Liver (tissue), 9 donors: Measurements from ENCODE around the gene SMKR1. TPM values are rescaled to one million over a fixed set of nuclear protein-coding genes. Genes with fewer than 3 reads are reported as not detected.

Source experiments
- DNase-seq: peaks from one replicate; pipeline ENCODE4 v3.0.0-alpha.2; 2017; ENCODE audit warnings: low spot score
- H3K27ac ChIP-seq, 2 donors: one replicate each; pipeline ENCODE4 v1.7.0; 2013; ENCODE audit warnings: inconsistent platforms in 2 of 2, low read length in 2 of 2, control low read depth in 1 of 2, low read depth in 1 of 2, mild to moderate bottlenecking in 1 of 2
- H3K27me3 ChIP-seq, 4 donors: one replicate each; pipeline versions ENCODE4 v1.6.1 to v1.7.0; 2013; ENCODE audit warnings: low read length in 3 of 4, inconsistent platforms in 1 of 4, mild to moderate bottlenecking in 1 of 4, moderate library complexity in 1 of 4; ENCODE audit not compliant: control insufficient read depth in 4 of 4, insufficient read depth in 4 of 4
- H3K36me3 ChIP-seq, 4 donors: one replicate each; pipeline versions ENCODE4 v1.6.1 to v1.7.0; 2013; ENCODE audit warnings: low read length in 3 of 4, mild to moderate bottlenecking in 3 of 4, low read depth in 1 of 4, moderate library complexity in 1 of 4; ENCODE audit not compliant: control insufficient read depth in 4 of 4, insufficient read depth in 3 of 4
- H3K4me1 ChIP-seq, 4 donors: one replicate each; pipeline versions ENCODE4 v1.6.1 to v1.7.0; 2013; ENCODE audit warnings: low read length in 3 of 4, mild to moderate bottlenecking in 3 of 4, moderate library complexity in 1 of 4; ENCODE audit not compliant: control insufficient read depth in 4 of 4, insufficient read depth in 4 of 4
- H3K4me3 ChIP-seq, 3 donors: one replicate each; pipeline versions ENCODE4 v1.6.1 to v1.7.0; 2013; ENCODE audit warnings: low read length in 3 of 3, control low read depth in 1 of 3, low read depth in 1 of 3, mild to moderate bottlenecking in 1 of 3
- H3K9ac ChIP-seq, 2 donors: one replicate each; pipeline ENCODE4 v1.7.0; 2013; ENCODE audit warnings: low read length in 2 of 2, mild to moderate bottlenecking in 2 of 2, moderate library complexity in 2 of 2, control low read depth in 1 of 2, low read depth in 1 of 2
- H3K9me3 ChIP-seq, 4 donors: one replicate each; pipeline versions ENCODE4 v1.6.1 to v1.7.0; 2013; ENCODE audit warnings: low read length in 3 of 4; ENCODE audit not compliant: control insufficient read depth in 4 of 4
- EGR1 ChIP-seq, 2 donors: IDR thresholded peaks; 2 replicates each; pipeline ENCODE4 v1.6.1; 2016 to 2018; ENCODE audit warnings: antibody characterized with exemption in 2 of 2, low read depth in 2 of 2
- FOXA1 ChIP-seq: IDR thresholded peaks from 2 replicates; pipeline ENCODE4 v1.6.1; 2016; ENCODE audit warnings: antibody characterized with exemption
- FOXA2 ChIP-seq: IDR thresholded peaks from 2 replicates; pipeline ENCODE4 v1.6.1; 2016; ENCODE audit warnings: antibody characterized with exemption
- GABPA ChIP-seq, 2 donors: IDR thresholded peaks in 1 of 2; conservative IDR thresholded peaks in 1 of 2; 2 replicates each; pipeline ENCODE4 v1.6.1; 2016; ENCODE audit warnings: antibody characterized with exemption in 2 of 2, mild to moderate bottlenecking in 1 of 2, moderate library complexity in 1 of 2
- HNF4A ChIP-seq, 2 donors: conservative IDR thresholded peaks; 2 replicates each; pipeline ENCODE4 v1.6.1; 2016; ENCODE audit warnings: antibody characterized with exemption in 2 of 2, mild to moderate bottlenecking in 2 of 2
- HNF4G ChIP-seq: IDR thresholded peaks from 2 replicates; pipeline ENCODE4 v1.6.1; 2016; ENCODE audit warnings: antibody characterized with exemption
- JUND ChIP-seq, 2 donors: IDR thresholded peaks; 2 replicates each; pipeline ENCODE4 v1.6.1; 2016; ENCODE audit warnings: antibody characterized with exemption in 2 of 2
- NR2F2 ChIP-seq: IDR thresholded peaks from 2 replicates; pipeline ENCODE4 v1.6.1; 2016; ENCODE audit warnings: antibody characterized with exemption
- RAD21 ChIP-seq, 2 donors: IDR thresholded peaks; 2 replicates each; pipeline ENCODE4 v1.6.1; 2016; ENCODE audit warnings: antibody characterized with exemption in 2 of 2, mild to moderate bottlenecking in 2 of 2
- RXRA ChIP-seq, 2 donors: IDR thresholded peaks; 2 replicates each; pipeline ENCODE4 v1.6.1; 2017 to 2018; ENCODE audit warnings: antibody characterized with exemption in 2 of 2, mild to moderate bottlenecking in 1 of 2
- SP1 ChIP-seq: IDR thresholded peaks from 2 replicates; pipeline ENCODE4 v1.6.1; 2018; ENCODE audit warnings: antibody characterized with exemption, mild to moderate bottlenecking
- TAF1 ChIP-seq: conservative IDR thresholded peaks from 2 replicates; pipeline ENCODE4 v1.6.1; 2016; ENCODE audit warnings: antibody characterized with exemption, mild to moderate bottlenecking
- YY1 ChIP-seq: IDR thresholded peaks from 2 replicates; pipeline ENCODE4 v1.6.1; 2016; ENCODE audit warnings: antibody characterized with exemption, mild to moderate bottlenecking
- ZBTB33 ChIP-seq: IDR thresholded peaks from 2 replicates; pipeline ENCODE4 v1.6.1; 2016; ENCODE audit warnings: antibody characterized with exemption
- WGBS: extraction: QIAGEN DNeasy Blood & Tissue Kit; methylation state at CpG from one replicate; pipeline ENCODE4 v1.1.7; 2013; 5-methylcytosine and 5-hydroxymethylcytosine counted together
- polyA plus RNA-seq, 2 donors: library from polyadenylated mRNA; stranded (reverse) in 1 of 2; unstranded in 1 of 2; fragments of 200-250 nt in 1 of 2; fragments of >200 nt in 1 of 2; fragmentation: Nextera tagmentation in 1 of 2; extraction: Ambion mirVana in 1 of 2; gene quantifications; one replicate each; pipeline versions ENCODE4 v1.2.1 to v1.2.3, GENCODE V29; 2013 to 2015
- total RNA-seq, 2 donors: library from RNA; depleted of rRNA; stranded (reverse); fragments of >200 nt; gene quantifications; one replicate each; pipeline ENCODE4 v1.2.3, GENCODE V29; 2014
- TF ChIP-seq, protein P1 (sequence below): fragments of 150-350 bp; IDR thresholded peaks from 2 replicates; pipeline ENCODE4 v1.5.1; 2017; ENCODE audit warnings: improper control_type of control experiment, low read depth, low read length; ENCODE audit not compliant: missing input control
- TF ChIP-seq, protein P2 (sequence below): IDR thresholded peaks from 2 replicates; pipeline ENCODE4 v1.6.1; 2016; ENCODE audit warnings: antibody characterized with exemption
- TF ChIP-seq, protein P3 (sequence below): IDR thresholded peaks from 2 replicates; pipeline ENCODE4 v1.6.1; 2016; ENCODE audit warnings: antibody characterized with exemption, mild to moderate bottlenecking
- TF ChIP-seq, protein P4 (sequence below): IDR thresholded peaks from 2 replicates; pipeline ENCODE4 v1.6.1; 2016; ENCODE audit warnings: antibody characterized with exemption
- donor health status: healthy.
- donor health status: healthy.
- donor health status: healthy.
- donor health status: healthy.
- donor health status: healthy.

Gene SMKR1
- total and polyA plus RNA-seq, 4 donors = not detected

DNA sequence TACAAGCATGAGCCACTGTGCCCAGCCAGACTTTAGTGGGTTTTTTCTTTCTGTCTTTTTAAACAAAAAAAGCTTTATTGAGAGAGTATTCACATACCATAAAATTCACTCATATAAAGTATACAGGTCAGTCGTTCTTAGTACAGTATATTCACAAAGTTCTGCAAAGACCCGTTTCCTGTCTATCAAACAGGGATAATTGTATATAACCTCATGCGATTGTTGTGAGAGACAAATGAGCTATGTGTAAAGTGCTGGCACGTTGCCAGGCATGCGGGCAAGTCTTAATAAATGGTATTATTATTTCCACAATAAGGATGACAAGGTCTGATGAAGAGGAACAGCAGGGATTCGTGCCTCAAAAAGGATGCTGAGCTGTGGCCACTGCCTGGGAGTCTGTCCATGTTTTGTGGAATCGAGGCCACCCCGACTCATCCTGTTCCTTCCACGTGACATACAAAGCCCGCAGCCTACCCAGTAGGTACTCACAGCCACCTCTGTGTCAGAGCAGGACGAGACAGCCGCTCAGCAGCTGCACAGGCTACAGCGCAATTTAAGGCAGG lies 51.6 kb downstream of the SMKR1 start:
- Histone ChIP-seq H3K4me3 (no peak overlapping the region), H3K9ac (no peak overlapping the region), H3K9me3 (no peaks in the 10 kb centered on the region), H3K4me1 (no peaks in the 10 kb centered on the region), H3K27me3 (no peaks in the 10 kb centered on the region), H3K36me3 (no peaks in the 10 kb centered on the region), H3K27ac (no peak overlapping the region)
- WGBS = 57% methylated on average over 13 of the region's 13 CpGs
- no peak for DNase-seq
- TF ChIP-seq, protein P1, sequence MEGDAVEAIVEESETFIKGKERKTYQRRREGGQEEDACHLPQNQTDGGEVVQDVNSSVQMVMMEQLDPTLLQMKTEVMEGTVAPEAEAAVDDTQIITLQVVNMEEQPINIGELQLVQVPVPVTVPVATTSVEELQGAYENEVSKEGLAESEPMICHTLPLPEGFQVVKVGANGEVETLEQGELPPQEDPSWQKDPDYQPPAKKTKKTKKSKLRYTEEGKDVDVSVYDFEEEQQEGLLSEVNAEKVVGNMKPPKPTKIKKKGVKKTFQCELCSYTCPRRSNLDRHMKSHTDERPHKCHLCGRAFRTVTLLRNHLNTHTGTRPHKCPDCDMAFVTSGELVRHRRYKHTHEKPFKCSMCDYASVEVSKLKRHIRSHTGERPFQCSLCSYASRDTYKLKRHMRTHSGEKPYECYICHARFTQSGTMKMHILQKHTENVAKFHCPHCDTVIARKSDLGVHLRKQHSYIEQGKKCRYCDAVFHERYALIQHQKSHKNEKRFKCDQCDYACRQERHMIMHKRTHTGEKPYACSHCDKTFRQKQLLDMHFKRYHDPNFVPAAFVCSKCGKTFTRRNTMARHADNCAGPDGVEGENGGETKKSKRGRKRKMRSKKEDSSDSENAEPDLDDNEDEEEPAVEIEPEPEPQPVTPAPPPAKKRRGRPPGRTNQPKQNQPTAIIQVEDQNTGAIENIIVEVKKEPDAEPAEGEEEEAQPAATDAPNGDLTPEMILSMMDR = no peak
- TF ChIP-seq NR2F2 (no peak), EGR1 (IDR thresholded peaks at IDR 0.05; ENCODE audit: low read depth in 2 of 2) (no peak), HNF4A (conservative IDR thresholded peaks at IDR 0.05) (no peak), FOXA2 (no peak), RAD21 (IDR thresholded peaks at IDR 0.05) (no peak)

DNA sequence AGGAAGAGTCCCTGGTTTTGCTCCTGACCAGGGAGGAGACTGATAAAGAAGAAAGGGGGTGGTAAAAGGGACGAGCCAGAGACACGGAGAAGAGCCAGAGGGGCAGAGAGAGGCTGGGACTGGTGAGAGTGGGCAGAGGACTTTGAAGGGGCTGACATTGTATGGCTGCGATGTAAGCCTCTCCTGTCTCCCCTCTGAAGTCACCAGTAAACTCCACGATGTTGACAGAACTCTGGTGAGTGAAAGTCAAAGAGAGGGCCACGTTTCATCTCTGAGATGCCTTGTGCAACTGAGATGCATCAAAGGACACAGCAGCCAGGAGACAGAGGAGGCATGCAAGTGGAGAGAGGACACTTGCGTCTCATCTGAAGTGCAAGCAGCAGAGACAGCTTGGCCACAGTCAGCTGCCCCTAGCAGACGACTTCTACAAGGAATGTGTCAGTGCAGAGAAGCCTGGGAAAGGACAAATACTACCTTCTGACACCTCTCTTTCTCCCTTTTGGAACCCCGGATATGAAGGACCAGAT lies 54.3 kb downstream of the SMKR1 start:
- H3K9me3 ChIP-seq = no peaks in the 10 kb centered on the region
- DNase-seq = no peak
- 45% methylated on average over 8 of the region's 8 CpGs for WGBS
- H3K9ac ChIP-seq = no peak overlapping the region
- no peak overlapping the region for H3K4me3 ChIP-seq
- H3K36me3 ChIP-seq = no peaks in the 10 kb centered on the region
- TF ChIP-seq HNF4A (conservative IDR thresholded peaks at IDR 0.05) (no peak), FOXA1 (no peak), JUND (IDR thresholded peaks at IDR 0.05) (no peak), RXRA (IDR thresholded peaks at IDR 0.05) (no peak), FOXA2 (no peak), RAD21 (IDR thresholded peaks at IDR 0.05) (no peak), EGR1 (IDR thresholded peaks at IDR 0.05; ENCODE audit: low read depth in 2 of 2) (no peak), ZBTB33 (no peak), YY1 (no peak), GABPA (IDR thresholded peaks at IDR 0.05 in 1 of 2, conservative IDR thresholded peaks at IDR 0.05 in 1 of 2) (no peak), SP1 (no peak), NR2F2 (no peak), TAF1 (no peak), HNF4G (no peak)
- TF ChIP-seq, protein P1 = no peak
- TF ChIP-seq, protein P2, sequence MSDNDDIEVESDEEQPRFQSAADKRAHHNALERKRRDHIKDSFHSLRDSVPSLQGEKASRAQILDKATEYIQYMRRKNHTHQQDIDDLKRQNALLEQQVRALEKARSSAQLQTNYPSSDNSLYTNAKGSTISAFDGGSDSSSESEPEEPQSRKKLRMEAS = no peak
- TF ChIP-seq, protein P3, sequence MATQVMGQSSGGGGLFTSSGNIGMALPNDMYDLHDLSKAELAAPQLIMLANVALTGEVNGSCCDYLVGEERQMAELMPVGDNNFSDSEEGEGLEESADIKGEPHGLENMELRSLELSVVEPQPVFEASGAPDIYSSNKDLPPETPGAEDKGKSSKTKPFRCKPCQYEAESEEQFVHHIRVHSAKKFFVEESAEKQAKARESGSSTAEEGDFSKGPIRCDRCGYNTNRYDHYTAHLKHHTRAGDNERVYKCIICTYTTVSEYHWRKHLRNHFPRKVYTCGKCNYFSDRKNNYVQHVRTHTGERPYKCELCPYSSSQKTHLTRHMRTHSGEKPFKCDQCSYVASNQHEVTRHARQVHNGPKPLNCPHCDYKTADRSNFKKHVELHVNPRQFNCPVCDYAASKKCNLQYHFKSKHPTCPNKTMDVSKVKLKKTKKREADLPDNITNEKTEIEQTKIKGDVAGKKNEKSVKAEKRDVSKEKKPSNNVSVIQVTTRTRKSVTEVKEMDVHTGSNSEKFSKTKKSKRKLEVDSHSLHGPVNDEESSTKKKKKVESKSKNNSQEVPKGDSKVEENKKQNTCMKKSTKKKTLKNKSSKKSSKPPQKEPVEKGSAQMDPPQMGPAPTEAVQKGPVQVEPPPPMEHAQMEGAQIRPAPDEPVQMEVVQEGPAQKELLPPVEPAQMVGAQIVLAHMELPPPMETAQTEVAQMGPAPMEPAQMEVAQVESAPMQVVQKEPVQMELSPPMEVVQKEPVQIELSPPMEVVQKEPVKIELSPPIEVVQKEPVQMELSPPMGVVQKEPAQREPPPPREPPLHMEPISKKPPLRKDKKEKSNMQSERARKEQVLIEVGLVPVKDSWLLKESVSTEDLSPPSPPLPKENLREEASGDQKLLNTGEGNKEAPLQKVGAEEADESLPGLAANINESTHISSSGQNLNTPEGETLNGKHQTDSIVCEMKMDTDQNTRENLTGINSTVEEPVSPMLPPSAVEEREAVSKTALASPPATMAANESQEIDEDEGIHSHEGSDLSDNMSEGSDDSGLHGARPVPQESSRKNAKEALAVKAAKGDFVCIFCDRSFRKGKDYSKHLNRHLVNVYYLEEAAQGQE = no peak
- TF ChIP-seq, protein P4, sequence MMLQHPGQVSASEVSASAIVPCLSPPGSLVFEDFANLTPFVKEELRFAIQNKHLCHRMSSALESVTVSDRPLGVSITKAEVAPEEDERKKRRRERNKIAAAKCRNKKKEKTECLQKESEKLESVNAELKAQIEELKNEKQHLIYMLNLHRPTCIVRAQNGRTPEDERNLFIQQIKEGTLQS = no peak
- no peaks in the 10 kb centered on the region for H3K4me1 ChIP-seq
- H3K27ac ChIP-seq = no peak overlapping the region
- no peaks in the 10 kb centered on the region for H3K27me3 ChIP-seq
